Loucy (cell line): ENCODE measurements around the gene CUX1.

Source experiments
- H2AFZ ChIP-seq: fragments of 200-600 bp; sonication (generic); 2 replicates; pipeline ENCODE4 v1.6.0; 2016; ENCODE audit warnings: antibody characterized with exemption, mild to moderate bottlenecking, low read length, moderate library complexity
- H3F3A ChIP-seq: fragments of 200-600 bp; 2 replicates; pipeline ENCODE4 v1.6.0; 2016; ENCODE audit warnings: antibody characterized with exemption, low read depth, mild to moderate bottlenecking
- H3K27me3 ChIP-seq: fragments of 200-600 bp; sonication (generic); 2 replicates; pipeline ENCODE4 v1.6.1; 2014; ENCODE audit warnings: low read length, mild to moderate bottlenecking; ENCODE audit not compliant: insufficient read depth, poor library complexity, severe bottlenecking
- H3K36me3 ChIP-seq: fragments of 200-600 bp; sonication (generic); 2 replicates; pipeline ENCODE4 v1.6.1; 2016; ENCODE audit warnings: low read length; ENCODE audit not compliant: insufficient read depth
- H3K4me1 ChIP-seq: fragments of 200-600 bp; sonication (generic); 2 replicates; pipeline ENCODE4 v1.5.1; 2014; ENCODE audit warnings: low read length, mild to moderate bottlenecking; ENCODE audit not compliant: insufficient read depth, poor library complexity, severe bottlenecking
- H3K4me2 ChIP-seq: fragments of 200-600 bp; sonication (generic); 2 replicates; pipeline ENCODE4 v1.6.0; 2014; ENCODE audit warnings: antibody characterized with exemption, low read length, low read depth, mild to moderate bottlenecking; ENCODE audit not compliant: poor library complexity, severe bottlenecking
- H3K4me3 ChIP-seq: fragments of 200-600 bp; sonication (generic); 2 replicates; pipeline ENCODE4 v1.5.1; 2014; ENCODE audit warnings: low read length, mild to moderate bottlenecking, mixed read lengths; ENCODE audit not compliant: poor library complexity, severe bottlenecking
- H3K79me2 ChIP-seq: fragments of 200-600 bp; sonication (generic); 2 replicates; pipeline ENCODE4 v1.6.1; 2014; ENCODE audit warnings: low read length; ENCODE audit not compliant: insufficient read depth
- H3K9ac ChIP-seq: fragments of 200-600 bp; sonication (generic); 2 replicates; pipeline ENCODE4 v1.6.0; 2014; ENCODE audit warnings: mild to moderate bottlenecking, low read depth, low read length, moderate library complexity; ENCODE audit not compliant: poor library complexity, severe bottlenecking
- H3K9me2 ChIP-seq: fragments of 200-600 bp; sonication (generic); replicated peaks from 2 replicates; pipeline ENCODE4 v1.6.1; 2016; ENCODE audit warnings: low read depth, low read length, mixed read lengths
- H3K9me3 ChIP-seq: fragments of 200-600 bp; sonication (generic); 2 replicates; pipeline ENCODE4 v1.6.1; 2014; ENCODE audit warnings: mild to moderate bottlenecking, antibody characterized with exemption, low read length, low read depth; ENCODE audit not compliant: insufficient read depth
- H4K20me1 ChIP-seq: fragments of 200-600 bp; sonication (generic); 2 replicates; pipeline ENCODE4 v1.6.0; 2014; ENCODE audit warnings: antibody characterized with exemption, low read length, mild to moderate bottlenecking; ENCODE audit not compliant: insufficient read depth, poor library complexity, severe bottlenecking
- EZH2phosphoT487 ChIP-seq: fragments of 200-600 bp; IDR thresholded peaks from 2 replicates; pipeline ENCODE4 v1.6.1; 2018; ENCODE audit warnings: antibody characterized with exemption, mild to moderate bottlenecking, moderate library complexity, borderline replicate concordance
- TF ChIP-seq, protein P1 (sequence below): fragments of 200-600 bp; sonication (generic); conservative IDR thresholded peaks from 2 replicates; pipeline ENCODE4 v1.5.1; 2014; ENCODE audit warnings: mild to moderate bottlenecking, antibody characterized with exemption, low read length

The CUX1 gene

DNA sequence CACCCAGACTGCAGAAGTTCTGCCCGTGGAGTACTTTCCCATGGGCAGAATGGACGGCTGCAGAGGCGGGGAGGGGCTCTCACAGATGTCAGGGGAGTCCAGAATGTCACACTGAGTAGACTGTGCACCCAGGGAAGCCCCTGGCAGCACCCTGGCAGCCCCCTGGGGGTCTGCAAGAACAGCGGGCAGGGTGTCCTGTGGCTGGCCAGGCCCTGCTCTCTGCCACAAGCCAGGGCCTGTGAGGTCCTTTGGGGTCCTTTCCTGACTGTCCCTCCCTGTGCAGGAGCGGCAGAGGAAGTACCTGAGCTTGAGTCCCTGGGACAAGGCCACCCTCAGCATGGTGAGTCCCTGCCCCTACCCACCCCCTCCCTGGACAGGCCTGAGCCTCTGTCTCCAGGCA is 463.1 kb downstream of the CUX1 start:
- Histone ChIP-seq H3K27me3 (no peaks in the 10 kb centered on the region), H3K9ac (no peak overlapping the region), H3K9me3 (no peaks in the 10 kb centered on the region), H3K4me1 (no peaks in the 10 kb centered on the region), H3K9me2 (no peaks in the 10 kb centered on the region), H3K36me3 (no peaks in the 10 kb centered on the region), H2AFZ (no peak overlapping the region), H4K20me1 (no peaks in the 10 kb centered on the region), H3F3A (no peaks in the 10 kb centered on the region), H3K4me3 (no peak overlapping the region), H3K4me2 (no peak overlapping the region), H3K79me2 (no peaks in the 10 kb centered on the region)
- TF ChIP-seq, protein P1, sequence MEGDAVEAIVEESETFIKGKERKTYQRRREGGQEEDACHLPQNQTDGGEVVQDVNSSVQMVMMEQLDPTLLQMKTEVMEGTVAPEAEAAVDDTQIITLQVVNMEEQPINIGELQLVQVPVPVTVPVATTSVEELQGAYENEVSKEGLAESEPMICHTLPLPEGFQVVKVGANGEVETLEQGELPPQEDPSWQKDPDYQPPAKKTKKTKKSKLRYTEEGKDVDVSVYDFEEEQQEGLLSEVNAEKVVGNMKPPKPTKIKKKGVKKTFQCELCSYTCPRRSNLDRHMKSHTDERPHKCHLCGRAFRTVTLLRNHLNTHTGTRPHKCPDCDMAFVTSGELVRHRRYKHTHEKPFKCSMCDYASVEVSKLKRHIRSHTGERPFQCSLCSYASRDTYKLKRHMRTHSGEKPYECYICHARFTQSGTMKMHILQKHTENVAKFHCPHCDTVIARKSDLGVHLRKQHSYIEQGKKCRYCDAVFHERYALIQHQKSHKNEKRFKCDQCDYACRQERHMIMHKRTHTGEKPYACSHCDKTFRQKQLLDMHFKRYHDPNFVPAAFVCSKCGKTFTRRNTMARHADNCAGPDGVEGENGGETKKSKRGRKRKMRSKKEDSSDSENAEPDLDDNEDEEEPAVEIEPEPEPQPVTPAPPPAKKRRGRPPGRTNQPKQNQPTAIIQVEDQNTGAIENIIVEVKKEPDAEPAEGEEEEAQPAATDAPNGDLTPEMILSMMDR = no peak

DNA sequence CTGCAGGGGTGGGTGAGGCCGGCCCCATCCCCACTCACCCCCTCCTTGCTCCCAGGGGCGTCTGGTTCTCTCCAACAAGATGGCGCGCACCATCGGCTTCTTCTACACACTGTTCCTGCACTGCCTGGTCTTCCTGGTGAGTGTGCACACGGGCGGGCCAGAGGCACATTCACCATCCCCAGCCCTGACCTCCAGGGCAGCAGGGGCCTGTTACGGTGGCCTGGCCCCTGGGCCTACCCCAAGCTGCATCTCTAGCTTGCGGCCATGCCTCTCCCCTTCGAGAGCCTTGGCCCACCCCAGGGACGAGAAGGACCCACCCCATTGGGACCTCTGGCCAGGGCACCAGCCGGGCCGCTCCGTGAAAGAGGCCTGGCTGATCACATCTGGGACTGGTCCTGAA is 464.4 kb downstream of the CUX1 start:
- no peak overlapping the region for H2AFZ ChIP-seq
- no peaks in the 10 kb centered on the region for H3K9me2 ChIP-seq
- H4K20me1 ChIP-seq = no peaks in the 10 kb centered on the region
- no peaks in the 10 kb centered on the region for H3K4me1 ChIP-seq
- no peak overlapping the region for H3K4me2 ChIP-seq
- no peaks in the 10 kb centered on the region for H3K36me3 ChIP-seq
- no peaks in the 10 kb centered on the region for H3F3A ChIP-seq
- H3K27me3 ChIP-seq = no peaks in the 10 kb centered on the region
- no peak overlapping the region for H3K9ac ChIP-seq
- H3K79me2 ChIP-seq = no peaks in the 10 kb centered on the region
- H3K4me3 ChIP-seq = no peak overlapping the region
- no peak for TF ChIP-seq EZH2phosphoT487
- TF ChIP-seq, protein P1 = no peak
- H3K9me3 ChIP-seq = no peaks in the 10 kb centered on the region

DNA sequence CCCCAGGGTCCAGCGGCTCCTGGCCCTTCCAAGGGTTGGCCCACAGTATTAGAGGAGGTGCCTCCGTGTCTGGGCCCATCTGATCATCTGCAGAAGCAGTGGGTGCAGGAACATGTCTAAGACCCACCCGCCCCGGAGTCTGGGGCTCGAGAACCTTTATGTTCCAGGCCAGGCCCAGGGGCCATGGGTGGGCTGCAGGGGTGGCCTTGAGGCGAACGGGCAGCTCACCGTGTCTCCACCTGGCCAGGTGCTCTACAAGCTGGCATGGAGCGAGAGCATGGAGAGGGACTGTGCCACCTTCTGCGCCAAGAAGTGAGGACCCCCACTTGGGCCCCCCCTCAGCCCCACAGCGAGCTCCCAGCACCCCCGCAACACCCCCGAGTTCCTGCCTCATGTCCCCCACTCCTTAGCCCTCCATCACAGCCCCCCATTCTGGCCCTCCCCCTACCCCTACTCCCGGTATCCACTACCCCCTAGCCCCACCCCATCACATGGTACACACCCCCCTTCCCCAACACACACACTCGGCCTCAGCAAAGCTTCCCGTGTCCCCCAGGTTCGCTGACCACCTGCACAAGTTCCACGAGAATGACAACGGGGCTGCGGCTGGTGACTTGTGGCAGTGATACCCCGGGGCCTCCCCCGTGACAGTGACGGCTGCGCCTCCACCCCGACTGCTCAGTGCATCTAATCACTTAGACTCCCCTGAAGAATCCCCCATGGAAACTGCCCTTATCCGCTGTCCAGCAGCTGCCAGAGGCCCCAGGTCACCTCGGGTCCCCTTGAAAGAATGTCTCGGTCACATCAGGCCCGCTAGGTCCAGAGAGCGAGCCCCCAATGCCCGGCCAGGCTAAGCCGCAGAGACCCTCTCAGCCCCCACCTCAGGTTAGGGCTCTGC is 465.3 kb downstream of the CUX1 start:
- Histone ChIP-seq H3K4me1 (peaks cover 7% of the 10 kb centered on the region), H3K4me2 (no peak overlapping the region), H3K9ac (no peak overlapping the region)

More for the DNA sequence above, 465.3 kb downstream of the CUX1 start:
- Histone ChIP-seq H4K20me1 (no peaks in the 10 kb centered on the region), H3K4me3 (no peak overlapping the region), H3F3A (no peaks in the 10 kb centered on the region), H3K79me2 (no peaks in the 10 kb centered on the region), H3K36me3 (no peaks in the 10 kb centered on the region), H3K9me3 (no peaks in the 10 kb centered on the region), H2AFZ (no peak overlapping the region), H3K9me2 (no peaks in the 10 kb centered on the region), H3K27me3 (no peaks in the 10 kb centered on the region)
- TF ChIP-seq, protein P1 = no peak
- no peak for TF ChIP-seq EZH2phosphoT487
